Kidney capillary endothelial cell (primary cell): ENCODE data around the gene C1QL4.
"Not testable (repeated sequence)": the region's sequence is repeated elsewhere in the genome, so short reads cannot be mapped to it uniquely, and the experiment has no call there.

Source experiments
- DNase-seq: peaks from one replicate; pipeline ENCODE4 v3.0.0-alpha.2; 2018; ENCODE audit warnings: low spot score

C1QL4 gene

DNA sequence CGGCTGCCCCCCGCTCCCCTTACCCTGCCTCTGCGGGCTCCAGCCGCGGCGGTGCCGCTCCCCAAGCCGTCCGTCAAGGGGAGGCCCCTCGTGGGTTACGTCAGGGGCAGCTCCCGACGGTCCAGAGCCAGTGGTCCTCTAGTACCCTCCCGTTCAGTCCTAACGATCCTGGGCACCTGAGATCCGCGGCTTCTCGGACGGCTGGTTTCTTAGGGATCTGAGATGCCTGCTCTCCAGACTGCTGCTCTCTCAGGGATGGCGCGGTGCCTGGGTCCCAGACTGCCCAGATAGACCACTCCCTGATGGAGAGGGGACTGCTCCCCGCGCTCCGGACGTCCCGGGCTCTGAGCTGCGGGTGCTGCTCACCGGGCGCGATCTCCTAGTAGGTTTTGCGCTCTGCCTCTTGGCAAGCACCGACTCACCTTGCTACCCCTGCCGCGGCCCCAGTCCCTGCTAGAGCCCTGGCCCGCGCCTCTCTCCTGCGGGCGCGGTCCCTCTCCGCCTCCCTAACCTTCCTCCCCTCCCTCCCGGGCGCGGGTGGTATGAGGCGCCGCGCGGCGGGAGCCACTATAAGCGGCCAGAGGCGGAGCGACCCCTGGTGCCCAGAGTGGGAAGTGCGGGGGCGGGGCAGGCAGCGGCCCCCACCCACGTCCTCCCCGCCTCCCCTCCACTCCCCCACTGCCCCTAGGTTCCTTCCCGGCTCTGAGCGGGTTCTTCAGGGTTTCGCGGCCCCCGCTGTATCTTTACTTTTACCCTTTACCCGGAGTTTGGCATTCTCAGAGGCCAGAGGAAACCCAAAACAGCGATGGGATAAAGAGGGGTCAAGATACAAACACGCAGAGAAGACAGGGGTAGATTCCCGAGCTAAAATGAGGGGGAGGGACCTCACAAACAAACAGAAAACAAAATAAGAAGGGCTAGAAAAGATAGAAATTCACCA is at the start of gene C1QL4:
Gene C1QL4 (minus strand): TSS at position 544 of the 940 bp plus-strand sequence. CDS start 711 bp downstream, outside the sequence.
- no peak for DNase-seq

DNA sequence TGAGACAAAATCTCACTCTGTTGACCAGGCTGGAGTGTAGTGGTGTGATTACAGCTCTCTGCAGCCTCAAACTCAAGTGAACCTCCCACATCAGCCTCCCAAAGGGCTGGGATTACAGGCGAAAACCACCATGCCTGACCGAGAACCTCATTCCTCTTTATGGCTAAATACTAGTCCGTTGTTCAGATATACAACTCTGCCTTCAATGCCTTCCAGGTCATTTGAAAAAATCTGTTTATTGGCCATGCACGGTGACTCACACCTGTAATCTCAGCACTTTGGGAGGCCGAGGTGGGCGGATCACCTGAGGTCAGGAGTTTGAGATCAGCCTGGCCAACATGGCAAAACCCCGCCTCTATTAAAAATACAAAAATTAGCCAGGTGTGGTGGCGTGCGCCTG is 43.2 kb upstream of the C1QL4 start:
- not testable (repeated sequence) for DNase-seq

DNA sequence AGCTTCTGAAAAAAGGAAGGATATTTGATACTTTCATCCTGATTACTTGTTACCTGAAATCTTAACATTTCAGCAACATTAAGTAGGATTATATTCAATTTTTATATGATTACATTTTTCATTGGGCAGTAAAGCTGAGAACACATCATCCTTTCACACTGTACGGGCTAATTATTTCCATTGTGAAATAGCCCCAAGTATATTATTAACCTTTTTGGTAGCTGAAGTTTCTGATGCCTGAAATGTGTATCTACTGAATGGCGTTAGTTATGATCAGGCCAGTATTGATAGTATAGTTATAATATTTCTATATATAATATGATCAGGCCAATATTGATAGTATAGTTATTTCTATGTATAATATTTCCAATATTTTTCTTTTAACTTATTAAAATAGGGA is 40.4 kb upstream of the C1QL4 start:
- no peak for DNase-seq

DNA sequence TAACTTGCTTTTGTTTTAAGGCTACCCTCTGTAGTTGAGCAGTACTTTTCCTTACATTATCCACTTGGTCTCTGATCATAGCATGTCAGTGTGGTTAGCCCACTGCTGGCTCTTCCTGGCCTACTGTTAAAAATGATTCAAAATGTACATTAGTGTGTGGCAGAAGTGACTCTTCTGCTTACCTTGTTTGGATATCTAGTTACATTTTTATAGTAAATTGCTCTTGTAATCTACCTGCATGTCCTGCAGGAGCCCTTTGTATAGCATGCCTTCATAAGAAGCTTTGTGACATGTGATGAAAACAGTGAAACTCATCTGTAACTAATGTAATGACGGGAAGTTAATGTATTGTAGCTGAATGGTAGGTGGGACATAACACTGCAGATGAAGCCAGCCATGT is 38.4 kb upstream of the C1QL4 start:
- no peak for DNase-seq

DNA sequence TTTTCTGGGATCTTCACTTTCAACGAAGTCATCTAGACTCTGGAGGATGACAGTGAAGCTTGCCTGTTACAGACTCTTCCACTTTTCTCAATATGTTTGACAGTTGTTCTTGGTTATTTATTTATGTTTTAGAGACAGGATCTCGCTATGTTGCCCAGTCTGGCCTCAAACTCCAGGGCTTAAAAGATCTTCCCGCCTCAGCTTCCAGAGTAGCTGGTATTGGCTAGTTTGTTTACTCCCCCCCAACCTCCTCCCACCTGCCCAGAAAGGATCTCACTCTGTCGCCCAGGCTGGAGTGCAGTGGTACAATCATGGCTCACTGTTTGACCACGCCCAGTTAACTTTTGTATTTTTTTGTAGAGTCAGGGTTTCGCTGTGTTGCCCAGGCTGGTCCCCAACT is 33.6 kb upstream of the C1QL4 start:
- no peak for DNase-seq

DNA sequence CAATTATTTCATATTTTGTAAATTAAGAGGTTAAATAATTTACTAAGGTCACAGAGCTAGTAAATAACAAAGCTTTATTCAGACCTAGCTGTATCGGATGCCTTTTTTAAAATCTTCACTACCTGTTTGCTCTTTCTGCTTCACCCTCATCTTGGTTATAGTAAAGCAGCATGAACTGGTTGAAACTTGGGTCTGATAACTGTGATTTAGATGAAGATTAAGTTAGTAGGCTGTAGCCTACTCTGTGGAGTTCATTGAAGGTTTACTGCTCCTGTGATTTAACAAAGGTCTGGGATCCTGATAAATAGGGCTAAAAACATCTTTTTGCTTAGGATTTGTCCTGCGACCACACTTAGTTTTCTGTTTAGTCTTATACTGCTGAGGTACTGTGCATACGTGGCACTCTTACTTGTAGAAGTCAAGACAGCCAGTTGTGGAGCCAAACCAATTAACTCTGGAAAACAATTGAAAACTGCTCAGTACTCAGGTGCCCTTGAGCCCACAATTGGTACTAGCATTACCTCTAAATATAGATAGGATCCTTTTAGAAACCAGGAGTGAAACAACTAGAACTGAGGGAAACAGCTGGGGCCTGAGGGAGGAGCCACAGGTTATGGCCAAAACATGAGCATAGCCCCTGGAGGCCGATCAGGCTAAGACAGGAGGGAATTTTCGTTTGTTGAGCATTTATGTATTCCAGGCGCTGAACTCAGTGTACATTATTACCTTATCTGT is 32.6 kb upstream of the C1QL4 start:
- no peak for DNase-seq

DNA sequence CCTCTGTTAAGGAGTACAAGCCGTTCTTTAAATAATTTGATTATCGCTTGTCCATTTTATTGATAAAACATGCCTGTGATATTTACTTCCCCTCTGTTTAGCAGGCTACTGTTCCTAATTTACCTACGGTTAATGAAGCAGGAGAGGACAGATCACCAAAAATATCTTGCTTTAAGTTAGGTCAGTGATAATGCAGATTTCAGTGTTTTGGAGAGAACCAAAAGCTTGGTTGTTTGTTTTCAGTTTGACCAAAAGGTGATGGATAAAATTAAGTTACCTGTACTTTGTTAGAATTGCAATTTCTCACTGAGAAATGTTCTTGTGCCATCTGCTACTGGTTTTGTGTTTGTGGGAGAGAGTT is 31.2 kb upstream of the C1QL4 start:
- DNase-seq, result no peak

DNA sequence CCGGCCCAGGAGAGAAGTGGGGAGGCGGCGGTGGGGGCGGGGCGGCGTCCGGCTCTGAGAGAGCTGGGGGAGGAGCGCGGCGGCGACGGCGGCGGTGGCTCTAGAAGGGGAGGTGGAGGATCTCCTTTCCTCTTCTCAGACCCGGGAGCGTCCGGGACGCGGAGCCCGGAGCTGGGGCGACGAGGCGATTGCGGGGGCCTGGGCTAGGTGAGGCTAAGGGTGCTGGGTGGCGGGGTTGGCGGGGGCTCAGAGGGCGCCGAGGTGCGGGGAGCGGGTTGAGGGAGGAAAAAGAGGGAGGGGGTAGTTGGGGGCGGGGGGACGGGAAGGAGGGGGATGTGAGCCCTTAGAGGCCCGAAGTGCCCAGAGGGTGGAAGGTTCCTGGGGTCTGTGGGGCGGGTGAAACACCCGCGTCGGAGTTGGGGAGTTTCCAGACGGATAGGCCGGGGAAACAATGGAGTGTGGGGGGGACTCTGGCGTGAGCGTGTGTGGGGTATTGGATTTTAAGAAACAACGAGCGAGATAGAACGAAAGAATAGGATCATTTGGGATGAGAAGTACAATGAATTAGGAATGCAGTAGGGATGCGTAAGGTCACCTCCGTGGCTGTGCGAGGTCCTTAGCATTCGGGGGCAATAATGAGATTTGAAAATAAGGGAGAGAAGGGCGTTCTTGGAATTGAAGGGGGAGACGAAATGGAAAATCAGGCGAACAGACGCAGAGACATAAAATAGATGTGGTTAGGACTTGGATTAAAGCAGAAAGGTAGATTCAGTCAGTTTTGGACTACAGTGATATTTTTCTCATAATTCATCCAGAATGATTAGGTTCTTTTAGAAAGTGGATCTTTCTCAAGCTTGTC is 30.6 kb upstream of the C1QL4 start, which contains the start of gene SPATS2:
Gene SPATS2 (plus strand): TSS at position 82 of the 859 bp plus-strand sequence. CDS start 93,551 bp downstream, outside the sequence.
- peak; percentile 22 for DNase-seq

DNA sequence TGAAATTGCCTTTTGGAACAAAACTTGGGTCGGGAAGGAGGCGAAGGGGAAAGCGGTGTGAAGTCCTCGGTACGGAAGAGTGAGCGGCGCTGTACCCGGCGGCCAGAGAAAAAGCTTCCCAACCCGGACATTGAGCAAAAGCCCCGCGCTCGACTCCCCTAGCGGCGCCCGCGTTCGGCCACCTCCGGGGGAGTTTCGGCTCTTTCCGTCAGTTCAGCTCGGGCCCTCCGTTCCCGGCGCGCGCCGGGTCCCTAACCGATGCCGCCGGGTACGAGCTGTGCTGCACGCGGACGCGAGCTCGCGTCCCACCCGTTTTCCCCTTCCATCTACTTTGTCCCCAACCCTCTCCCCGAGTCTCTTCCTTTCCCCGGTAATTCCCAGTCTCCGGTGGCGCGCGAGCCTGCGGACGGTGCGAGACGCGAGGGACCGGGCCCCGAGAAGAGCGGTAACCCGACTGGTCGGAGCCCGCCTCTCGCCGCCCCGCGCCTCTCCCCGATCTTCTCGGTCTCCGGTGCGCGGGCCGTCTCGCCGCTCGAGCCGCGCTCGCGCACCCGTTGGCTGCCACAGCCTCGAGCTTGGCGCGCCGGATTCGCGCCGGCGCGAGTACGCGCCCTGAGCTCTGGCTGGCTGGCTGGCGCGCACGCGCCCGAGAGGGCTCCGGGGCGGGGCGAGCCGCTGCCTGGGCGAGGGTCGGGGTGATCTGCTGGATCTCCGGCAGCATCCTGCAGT is 29.8 kb upstream of the C1QL4 start:
- DNase-seq, result peak; percentile 93

DNA sequence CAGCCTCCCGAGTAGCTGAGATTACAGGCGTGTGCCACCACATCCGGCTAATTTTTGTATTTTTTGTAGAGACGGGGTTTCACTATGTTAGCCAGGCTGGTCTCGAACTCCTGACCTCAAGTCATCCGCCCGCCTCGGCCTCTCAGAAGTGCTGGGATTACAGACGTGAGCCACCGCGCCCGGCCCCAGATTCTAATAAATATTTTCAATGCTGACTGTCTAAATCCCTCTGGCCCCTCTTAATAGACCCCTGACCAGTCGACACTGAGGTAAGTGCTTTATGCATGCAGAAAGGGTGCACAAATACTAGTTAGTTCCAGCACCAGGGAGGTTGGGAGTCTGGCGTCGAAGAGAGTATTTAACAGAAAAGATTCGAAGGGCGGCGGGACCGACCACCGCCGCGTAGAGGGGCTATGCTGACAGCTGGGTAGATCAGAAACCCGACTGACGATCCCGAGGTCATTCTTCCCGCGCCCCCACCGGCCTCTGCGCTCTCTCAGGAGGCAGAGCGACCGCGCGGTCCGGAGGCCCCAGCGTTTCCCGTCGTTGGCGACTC is 29.2 kb upstream of the C1QL4 start:
- no peak for DNase-seq

DNA sequence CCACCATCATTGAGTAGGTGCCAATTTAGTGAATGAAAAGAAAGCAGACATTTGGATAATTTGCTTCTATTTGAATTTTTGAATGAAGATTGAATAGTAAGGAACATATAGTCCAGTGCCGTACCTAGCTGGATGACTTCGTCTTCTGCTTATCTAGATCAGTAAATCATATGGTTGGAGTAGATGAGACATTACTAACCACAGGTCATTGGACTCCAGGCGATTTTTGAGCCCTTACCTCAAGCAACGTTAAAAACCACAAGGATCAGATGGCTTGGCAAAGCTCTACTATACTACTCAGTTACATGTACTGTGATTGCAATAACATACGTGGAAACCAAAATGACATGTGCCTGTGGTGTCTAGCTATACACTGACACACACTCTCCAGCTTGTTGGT is 28.6 kb upstream of the C1QL4 start:
- no peak for DNase-seq

DNA sequence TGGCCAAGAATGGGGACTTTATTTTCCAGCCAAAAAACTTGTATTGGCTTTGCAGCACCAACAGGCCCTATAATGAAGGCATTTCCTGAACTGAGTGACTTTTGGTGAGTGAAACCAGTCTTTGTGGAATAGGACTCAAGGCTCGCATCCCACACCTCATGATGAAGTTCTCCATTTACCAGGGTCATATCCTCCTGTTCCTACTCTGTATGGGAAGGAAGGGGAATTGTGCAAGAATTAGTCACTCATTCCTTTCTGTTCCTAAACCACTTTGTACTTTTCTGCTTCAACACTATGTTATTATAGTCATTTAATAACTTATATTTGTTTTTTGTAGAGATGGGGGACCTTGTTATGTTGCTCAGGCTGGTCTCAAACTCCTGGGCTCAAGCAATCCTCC is 28.0 kb upstream of the C1QL4 start:
- peak; percentile 73 for DNase-seq

DNA sequence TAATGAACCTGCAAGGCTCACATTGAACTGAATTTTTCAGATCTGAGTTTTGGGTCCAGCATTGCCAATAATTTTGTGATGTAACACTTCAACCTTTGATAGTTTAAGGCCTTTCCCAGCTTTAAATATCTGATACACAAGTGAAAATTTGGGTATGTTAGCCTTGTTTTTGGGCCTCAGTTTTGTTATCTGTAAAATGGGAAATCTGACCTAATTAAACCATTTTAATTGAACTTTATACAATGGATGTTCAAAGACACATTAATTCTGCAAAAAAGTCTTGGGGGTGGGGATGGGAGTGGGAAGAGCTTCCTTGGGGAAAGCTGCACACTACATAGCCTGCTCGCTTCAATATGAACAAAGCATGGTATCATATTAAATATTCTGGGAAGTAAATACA is 25.1 kb upstream of the C1QL4 start:
- no peak for DNase-seq

DNA sequence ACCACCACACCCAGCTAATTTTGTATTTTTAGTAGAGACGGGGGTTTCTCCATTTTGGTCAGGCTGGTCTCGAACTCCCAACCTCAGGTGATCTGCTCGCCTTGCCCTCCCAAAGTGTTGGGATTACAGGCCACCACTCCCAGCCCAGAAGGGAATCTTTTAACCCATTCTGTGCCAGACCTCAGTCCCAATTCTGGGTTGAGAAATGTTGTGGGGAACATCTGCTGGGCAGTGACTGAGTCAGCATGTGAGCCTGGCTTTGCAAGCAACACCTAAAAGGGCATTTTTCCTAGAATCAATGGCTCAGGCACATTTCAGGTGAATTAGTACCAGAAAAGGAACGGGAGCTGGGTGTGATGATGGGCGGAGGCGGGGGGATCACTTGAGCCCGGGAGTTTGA is 22.7 kb upstream of the C1QL4 start:
- no peak for DNase-seq

DNA sequence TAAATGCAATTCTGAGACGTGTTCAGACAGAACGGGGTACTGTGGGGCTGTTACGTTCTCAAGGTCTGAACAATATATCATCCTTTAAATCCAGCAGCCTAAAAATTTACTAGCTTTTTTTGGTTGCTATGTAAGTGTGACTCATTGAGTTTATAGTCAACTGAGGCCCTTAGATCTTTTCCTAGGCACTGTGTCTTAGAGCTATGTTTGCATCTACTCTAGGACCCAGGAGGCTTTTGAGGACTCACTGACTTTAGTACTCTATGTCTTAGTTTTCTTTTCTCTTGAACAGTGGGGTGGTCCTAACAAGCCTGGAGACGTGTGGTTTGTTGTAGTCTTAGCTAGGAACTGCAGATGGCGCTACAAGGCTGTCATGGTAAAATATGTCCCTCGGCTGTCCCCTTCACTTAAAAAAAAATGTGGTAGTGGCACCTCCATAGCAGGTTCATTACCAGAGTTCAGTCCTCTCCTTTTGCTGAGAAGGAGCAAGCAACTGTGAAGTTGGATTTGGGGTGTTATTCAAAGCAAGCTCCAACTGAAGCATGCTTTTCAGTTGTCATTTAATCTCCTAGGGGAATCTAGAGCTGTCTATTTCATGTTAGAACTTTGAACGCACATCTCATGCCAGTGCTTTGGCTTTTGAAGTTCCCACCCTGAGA is 21.6 kb upstream of the C1QL4 start:
- peak; percentile 72 for DNase-seq

DNA sequence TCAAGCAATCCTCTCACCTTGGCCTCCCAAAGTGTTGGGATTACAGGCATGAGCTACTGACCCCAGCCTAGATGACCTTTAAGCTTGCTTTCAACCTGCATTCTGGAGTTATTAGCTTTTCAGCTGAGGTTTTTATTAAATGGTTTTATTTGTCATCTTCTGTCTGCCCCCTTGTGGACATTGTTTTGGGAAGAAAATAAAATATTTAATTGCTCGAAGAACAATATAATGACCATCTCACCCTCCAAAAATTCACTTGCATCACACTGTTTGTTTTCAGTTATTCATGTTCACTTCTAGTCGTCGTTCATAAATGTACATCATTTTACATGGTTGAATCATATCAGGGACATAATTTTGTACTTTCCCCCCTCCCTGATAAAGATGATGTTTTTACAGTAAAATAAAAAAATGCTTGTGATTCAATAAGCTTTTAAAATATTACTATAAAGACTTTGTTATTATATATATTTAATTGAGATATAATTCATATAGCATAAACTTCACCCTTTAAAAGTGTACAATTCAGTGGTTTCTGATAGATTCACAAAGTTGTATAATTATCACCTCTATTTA is 20.2 kb upstream of the C1QL4 start:
- peak; percentile 45 for DNase-seq

DNA sequence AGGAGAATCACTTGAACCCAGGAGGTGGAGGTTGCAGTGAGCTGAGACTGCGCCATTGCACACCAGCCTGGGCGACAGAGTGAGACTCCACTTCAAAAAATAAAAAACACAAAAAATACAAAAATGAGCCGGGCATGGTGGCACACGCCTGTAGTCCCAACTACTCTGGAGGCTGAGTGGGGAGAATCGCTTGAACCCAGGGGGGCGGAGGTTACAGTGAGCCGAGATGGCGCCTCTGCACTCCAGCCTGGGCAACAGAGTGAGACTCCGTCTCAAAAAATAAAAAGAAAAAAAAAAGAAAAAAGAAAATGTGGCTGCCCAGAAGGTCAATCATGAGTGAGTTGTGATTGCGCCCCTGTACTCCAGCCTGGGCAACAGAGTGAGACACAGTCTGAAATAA is 18.9 kb upstream of the C1QL4 start:
- DNase-seq, result no peak

DNA sequence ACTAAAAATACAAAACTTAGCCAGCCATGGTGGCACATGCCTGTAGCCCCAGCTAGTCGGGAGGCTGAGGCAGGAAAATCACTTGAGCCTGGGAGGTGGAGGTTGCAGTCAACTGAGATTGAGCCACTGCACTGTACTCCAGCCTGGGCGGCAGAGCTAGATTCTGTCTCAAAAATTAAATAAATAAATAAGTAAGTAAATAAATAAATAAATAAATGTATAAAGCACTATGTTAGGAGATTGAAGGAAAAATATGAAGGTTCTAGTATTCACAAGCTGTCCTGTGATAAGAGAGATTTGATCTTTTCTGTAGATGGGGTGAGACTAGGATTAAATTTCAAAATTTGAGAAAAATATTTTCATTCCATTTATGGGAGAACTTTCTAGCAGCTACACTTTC is 15.4 kb upstream of the C1QL4 start:
- no peak for DNase-seq

DNA sequence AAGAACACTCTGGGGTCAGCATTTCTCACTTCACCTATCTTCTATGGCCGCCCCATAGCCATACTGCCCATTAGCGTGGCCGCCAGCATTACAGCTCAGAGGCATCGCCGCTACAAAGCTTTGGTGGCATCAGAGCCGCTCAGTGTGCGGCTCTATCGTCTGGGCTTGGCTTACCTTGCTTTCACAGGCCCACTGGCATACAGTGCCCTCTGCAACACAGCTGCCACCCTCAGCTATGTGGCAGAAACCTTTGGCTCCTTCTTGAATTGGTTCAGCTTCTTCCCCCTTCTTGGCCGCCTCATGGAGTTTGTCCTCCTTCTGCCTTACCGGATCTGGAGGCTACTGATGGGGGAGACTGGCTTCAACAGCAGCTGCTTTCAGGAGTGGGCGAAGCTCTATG is 12.3 kb upstream of the C1QL4 start:
- DNase-seq, result no peak

DNA sequence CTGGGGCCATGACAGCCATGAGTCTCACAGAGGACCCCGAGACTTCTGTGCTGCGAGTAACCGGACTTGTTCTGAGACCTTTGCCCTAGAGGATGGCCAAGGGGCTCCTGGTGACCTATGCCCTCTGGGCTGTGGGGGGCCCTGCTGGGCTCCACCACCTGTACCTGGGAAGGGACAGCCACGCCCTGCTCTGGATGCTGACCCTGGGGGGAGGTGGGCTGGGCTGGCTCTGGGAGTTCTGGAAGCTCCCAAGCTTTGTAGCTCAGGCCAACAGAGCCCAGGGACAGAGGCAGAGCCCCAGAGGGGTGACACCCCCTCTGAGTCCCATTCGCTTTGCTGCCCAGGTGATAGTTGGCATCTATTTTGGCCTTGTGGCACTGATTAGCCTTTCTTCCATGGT is 11.8 kb upstream of the C1QL4 start:
- DNase-seq, result no peak
